KMS-11 (cell line): ENCODE measurements around the gene SAT2.
"Not testable (repeated sequence)": the region's sequence is repeated elsewhere in the genome, so short reads cannot be mapped to it uniquely, and the experiment has no call there.

ENCODE experiments used
- H2AFZ ChIP-seq: fragments of 200-600 bp; sonication (generic); 2 replicates; pipeline ENCODE4 v1.6.1; 2016; ENCODE audit warnings: antibody characterized with exemption, mixed run types, low read depth
- H3K27ac ChIP-seq: fragments of 200-600 bp; sonication (generic); 2 replicates; pipeline ENCODE4 v1.6.1; 2016; ENCODE audit warnings: mild to moderate bottlenecking, mixed run types
- H3K27me3 ChIP-seq: fragments of 200-600 bp; sonication (generic); 2 replicates; pipeline ENCODE4 v1.6.1; 2017; ENCODE audit warnings: mild to moderate bottlenecking, low read depth, mixed run types, moderate library complexity; ENCODE audit not compliant: insufficient read depth
- H3K36me3 ChIP-seq: fragments of 200-600 bp; sonication (generic); 2 replicates; pipeline ENCODE4 v1.6.1; 2017; ENCODE audit warnings: mild to moderate bottlenecking, mixed run types; ENCODE audit not compliant: insufficient read depth
- H3K4me1 ChIP-seq: fragments of 200-600 bp; sonication (generic); 2 replicates; pipeline ENCODE4 v1.6.1; 2016; ENCODE audit warnings: mild to moderate bottlenecking, low read depth, mixed run types; ENCODE audit not compliant: poor library complexity, severe bottlenecking
- H3K4me2 ChIP-seq: fragments of 200-600 bp; sonication (generic); 2 replicates; pipeline ENCODE4 v1.7.0; 2016; ENCODE audit warnings: mild to moderate bottlenecking, mixed run types
- H3K4me3 ChIP-seq: fragments of 200-600 bp; sonication (generic); IDR thresholded peaks from 2 replicates; pipeline ENCODE4 v1.6.1; 2017; ENCODE audit warnings: low read depth, low read length, mixed read lengths; ENCODE audit not compliant: insufficient read depth
- H3K79me2 ChIP-seq: fragments of 200-600 bp; sonication (generic); 2 replicates; pipeline ENCODE4 v1.6.1; 2016; ENCODE audit warnings: low read depth, mixed run types; ENCODE audit not compliant: insufficient read depth
- H3K9ac ChIP-seq: fragments of 200-600 bp; sonication (generic); 2 replicates; pipeline ENCODE4 v1.6.1; 2016; ENCODE audit warnings: mild to moderate bottlenecking, mixed run types
- H4K20me1 ChIP-seq: fragments of 200-600 bp; sonication (generic); 2 replicates; pipeline ENCODE4 v1.6.1; 2016; ENCODE audit warnings: mild to moderate bottlenecking, mixed run types; ENCODE audit not compliant: insufficient read depth
- TF ChIP-seq, protein P1 (sequence below): fragments of 200-600 bp; sonication (generic); conservative IDR thresholded peaks from 2 replicates; pipeline ENCODE4 v1.6.1; 2017; ENCODE audit warnings: low read depth, mild to moderate bottlenecking, antibody characterized with exemption, low read length, moderate library complexity, mixed read lengths

The SAT2 gene

DNA sequence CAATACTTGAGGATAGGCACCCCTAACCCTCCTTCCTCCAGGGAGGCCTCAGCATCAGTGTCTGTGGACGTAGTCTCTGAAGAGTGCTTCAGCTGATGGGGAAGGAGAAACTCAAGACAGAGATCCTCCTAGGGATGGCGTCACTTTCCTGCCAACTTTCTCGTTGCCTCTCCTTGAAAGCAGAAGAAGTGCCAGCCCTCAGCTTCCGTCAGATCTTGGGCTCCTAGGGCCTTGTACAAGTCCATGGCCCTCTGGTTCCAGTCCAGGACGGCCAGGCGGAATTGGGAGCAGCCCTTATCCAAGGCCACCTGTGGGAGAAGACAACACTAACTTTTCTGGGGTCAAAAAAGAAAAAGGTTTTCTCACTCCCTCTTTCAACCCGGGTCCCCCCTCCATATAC is 1.3 kb downstream of the SAT2 start:
- TF ChIP-seq, protein P1, sequence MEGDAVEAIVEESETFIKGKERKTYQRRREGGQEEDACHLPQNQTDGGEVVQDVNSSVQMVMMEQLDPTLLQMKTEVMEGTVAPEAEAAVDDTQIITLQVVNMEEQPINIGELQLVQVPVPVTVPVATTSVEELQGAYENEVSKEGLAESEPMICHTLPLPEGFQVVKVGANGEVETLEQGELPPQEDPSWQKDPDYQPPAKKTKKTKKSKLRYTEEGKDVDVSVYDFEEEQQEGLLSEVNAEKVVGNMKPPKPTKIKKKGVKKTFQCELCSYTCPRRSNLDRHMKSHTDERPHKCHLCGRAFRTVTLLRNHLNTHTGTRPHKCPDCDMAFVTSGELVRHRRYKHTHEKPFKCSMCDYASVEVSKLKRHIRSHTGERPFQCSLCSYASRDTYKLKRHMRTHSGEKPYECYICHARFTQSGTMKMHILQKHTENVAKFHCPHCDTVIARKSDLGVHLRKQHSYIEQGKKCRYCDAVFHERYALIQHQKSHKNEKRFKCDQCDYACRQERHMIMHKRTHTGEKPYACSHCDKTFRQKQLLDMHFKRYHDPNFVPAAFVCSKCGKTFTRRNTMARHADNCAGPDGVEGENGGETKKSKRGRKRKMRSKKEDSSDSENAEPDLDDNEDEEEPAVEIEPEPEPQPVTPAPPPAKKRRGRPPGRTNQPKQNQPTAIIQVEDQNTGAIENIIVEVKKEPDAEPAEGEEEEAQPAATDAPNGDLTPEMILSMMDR, result no peak
- no peak overlapping the region for H2AFZ ChIP-seq
- H3K36me3 ChIP-seq, result no peaks in the 10 kb centered on the region
- H3K4me3 ChIP-seq, result no peak overlapping the region
- H3K9ac ChIP-seq, result no peak overlapping the region
- H3K79me2 ChIP-seq, result no peaks in the 10 kb centered on the region
- H3K27me3 ChIP-seq, result no peaks in the 10 kb centered on the region
- no peak overlapping the region for H3K27ac ChIP-seq
- no peaks in the 10 kb centered on the region for H4K20me1 ChIP-seq
- H3K4me1 ChIP-seq, result no peaks in the 10 kb centered on the region
- no peak overlapping the region for H3K4me2 ChIP-seq

DNA sequence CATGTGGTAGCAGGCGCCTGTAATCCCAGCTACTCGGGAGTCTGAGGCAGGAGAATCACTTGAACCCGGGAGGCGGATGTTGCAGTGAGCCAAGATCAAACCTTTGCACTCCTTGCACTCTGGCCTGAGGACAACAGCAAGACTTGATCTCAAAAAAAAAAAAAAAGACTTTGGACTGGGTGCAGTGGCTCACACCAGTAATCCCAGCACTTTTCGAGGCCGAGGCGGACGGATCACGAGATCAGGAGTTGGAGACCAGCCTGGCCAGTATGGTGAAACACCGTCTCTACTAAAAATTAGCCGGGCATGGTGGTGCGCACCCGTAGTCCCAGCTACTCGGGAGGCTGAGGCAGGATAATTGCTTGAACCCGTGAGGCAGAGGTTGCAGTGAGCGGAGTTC is 1.9 kb downstream of the SAT2 start:
- not testable (repeated sequence) for H3K27ac ChIP-seq, H3K4me3 ChIP-seq, H3K36me3 ChIP-seq, H3K4me1 ChIP-seq, H3K79me2 ChIP-seq, H2AFZ ChIP-seq, H3K9ac ChIP-seq, H3K27me3 ChIP-seq, H3K4me2 ChIP-seq, H4K20me1 ChIP-seq

DNA sequence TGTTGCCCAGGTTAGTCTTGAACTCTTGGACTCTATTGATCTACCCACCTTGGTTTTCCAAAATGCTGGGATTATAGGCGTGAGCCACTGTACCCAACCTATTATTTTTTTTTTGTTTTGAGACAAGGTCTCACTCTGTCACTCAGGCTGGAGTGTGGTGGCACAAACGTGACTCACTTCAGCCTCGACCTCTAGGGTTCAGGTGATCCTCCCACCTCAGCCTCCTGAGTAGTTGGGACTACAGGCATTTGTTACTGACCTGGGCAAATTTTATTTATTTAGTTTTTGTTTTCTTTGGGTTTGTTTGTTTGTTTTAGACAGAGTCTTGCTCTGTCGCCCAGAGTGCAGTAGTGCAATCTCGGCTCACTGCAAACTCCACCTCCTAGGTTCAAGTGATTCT is 4.0 kb downstream of the SAT2 start:
- Histone ChIP-seq H3K4me1 (no peaks in the 10 kb centered on the region), H3K4me3 (no peak overlapping the region), H4K20me1 (no peaks in the 10 kb centered on the region), H3K27me3 (no peaks in the 10 kb centered on the region), H3K27ac (no peak overlapping the region), H3K79me2 (no peaks in the 10 kb centered on the region), H3K36me3 (no peaks in the 10 kb centered on the region), H3K4me2 (no peak overlapping the region), H3K9ac (no peak overlapping the region), H2AFZ (no peak overlapping the region)
- TF ChIP-seq, protein P1, result no peak

DNA sequence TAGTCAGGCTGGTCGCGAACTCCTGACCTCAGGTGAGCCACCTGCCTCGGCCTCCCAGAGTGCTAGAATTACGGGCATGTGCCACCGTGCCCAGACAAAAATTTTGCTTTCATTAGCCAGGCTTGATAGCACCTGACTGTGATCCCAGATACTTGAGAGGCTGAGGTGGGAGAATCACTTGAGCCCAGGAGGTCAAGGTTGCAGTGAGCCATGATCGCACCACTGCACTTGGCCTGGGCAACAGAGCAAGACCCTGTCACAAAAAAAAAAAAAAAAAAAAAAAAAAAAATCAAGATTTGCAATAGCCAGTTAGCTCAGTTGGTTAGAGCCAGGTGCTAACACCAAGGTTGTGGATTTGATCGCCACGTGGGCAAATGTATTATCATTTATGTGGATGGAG is 6.8 kb downstream of the SAT2 start:
- Histone ChIP-seq H3K9ac (no peak overlapping the region), H3K4me3 (no peak overlapping the region), H4K20me1 (no peaks in the 10 kb centered on the region), H3K36me3 (no peaks in the 10 kb centered on the region), H3K79me2 (no peaks in the 10 kb centered on the region), H3K27me3 (no peaks in the 10 kb centered on the region), H3K4me2 (no peak overlapping the region), H3K4me1 (no peaks in the 10 kb centered on the region), H2AFZ (no peak overlapping the region), H3K27ac (no peak overlapping the region)
- TF ChIP-seq, protein P1, result no peak

DNA sequence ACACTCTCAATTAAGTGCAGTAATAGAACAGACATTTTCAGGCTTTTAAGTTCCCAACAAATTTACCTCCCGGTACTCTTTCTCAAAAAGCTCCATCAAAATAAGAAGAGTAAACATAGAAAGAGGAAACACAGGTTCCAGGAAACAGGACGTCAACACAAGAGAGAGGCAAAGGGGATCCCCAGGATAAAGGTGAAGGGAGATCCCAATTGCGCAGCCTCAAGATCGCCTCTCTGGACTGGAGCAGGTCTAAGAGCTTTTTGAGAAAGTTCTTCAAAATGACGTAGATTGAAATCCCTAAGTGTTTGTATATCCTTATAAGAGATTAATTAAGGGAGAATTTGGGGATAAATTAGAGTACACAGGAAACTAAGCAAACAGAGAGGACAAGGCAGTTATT is 9.0 kb downstream of the SAT2 start:
- no peak overlapping the region for H2AFZ ChIP-seq
- TF ChIP-seq, protein P1, result no peak
- no peaks in the 10 kb centered on the region for H3K4me1 ChIP-seq
- H3K27ac ChIP-seq, result no peak overlapping the region
- H3K36me3 ChIP-seq, result no peaks in the 10 kb centered on the region
- H4K20me1 ChIP-seq, result no peaks in the 10 kb centered on the region
- no peak overlapping the region for H3K4me2 ChIP-seq
- no peak overlapping the region for H3K4me3 ChIP-seq
- H3K27me3 ChIP-seq, result no peaks in the 10 kb centered on the region
- no peak overlapping the region for H3K9ac ChIP-seq
- no peaks in the 10 kb centered on the region for H3K79me2 ChIP-seq
